Globus pallidus (tissue), 1 donor: Measurements from ENCODE around the gene SYCP1.
"Not testable (repeated sequence)": the region's sequence is repeated elsewhere in the genome, so short reads cannot be mapped to it uniquely, and the experiment has no call there.

Experiments used
- DNase-seq: peaks from one replicate; pipeline ENCODE4 v3.0.0-alpha.2; 2015; ENCODE audit warnings: low spot score

SYCP1 gene

GRCh38 chr1:114854693-114855320 lies at the start of gene SYCP1:
SYCP1 (plus strand) TSS chr1:114854863; CDS start chr1:114855465, 602 bp downstream.
- no peak for DNase-seq

- DNase-seq = no peak
Measured at GRCh38 chr1:114819869-114820268, 34.8 kb upstream of the SYCP1 start.

- DNase-seq = no peak
Measured at GRCh38 chr1:114820392-114820791, 34.3 kb upstream of the SYCP1 start.

- DNase-seq = no peak
Measured at GRCh38 chr1:114821978-114822377, 32.7 kb upstream of the SYCP1 start.

GRCh38 chr1:114828251-114828650 lies 26.4 kb upstream of the SYCP1 start:
- no peak for DNase-seq

GRCh38 chr1:114830075-114830474 lies 24.6 kb upstream of the SYCP1 start:
- not testable (repeated sequence) for DNase-seq

GRCh38 chr1:114831276-114831994 lies 23.2 kb upstream of the SYCP1 start:
- no peak for DNase-seq

GRCh38 chr1:114832057-114832456 lies 22.6 kb upstream of the SYCP1 start:
- no peak for DNase-seq

- no peak for DNase-seq
Measured at GRCh38 chr1:114833421-114833820, 21.2 kb upstream of the SYCP1 start.

- DNase-seq = no peak
Measured at GRCh38 chr1:114844270-114844669, 10.4 kb upstream of the SYCP1 start.

GRCh38 chr1:114853584-114853983 lies 1.1 kb upstream of the SYCP1 start:
- no peak for DNase-seq

- DNase-seq = no peak
Measured at GRCh38 chr1:114861384-114861783, 6.7 kb downstream of the SYCP1 start.

- DNase-seq = no peak
Measured at GRCh38 chr1:114892194-114892918, 37.7 kb downstream of the SYCP1 start.

GRCh38 chr1:114896795-114897194 lies 42.1 kb downstream of the SYCP1 start:
- no peak for DNase-seq

GRCh38 chr1:114901814-114902213 lies 47.2 kb downstream of the SYCP1 start:
- DNase-seq = no peak

GRCh38 chr1:114902343-114902742 lies 47.7 kb downstream of the SYCP1 start:
- DNase-seq = no peak

GRCh38 chr1:114903480-114903879 lies 48.8 kb downstream of the SYCP1 start:
- no peak for DNase-seq

GRCh38 chr1:114915720-114916119 lies 61.1 kb downstream of the SYCP1 start:
- not testable (repeated sequence) for DNase-seq

- DNase-seq = no peak
Measured at GRCh38 chr1:114926607-114927006, 71.9 kb downstream of the SYCP1 start.

- DNase-seq = no peak
Measured at GRCh38 chr1:114927401-114927800, 72.7 kb downstream of the SYCP1 start.

GRCh38 chr1:114956570-114956969 lies 101.9 kb downstream of the SYCP1 start:
- DNase-seq = no peak

GRCh38 chr1:114959423-114959822 lies 104.8 kb downstream of the SYCP1 start:
- DNase-seq = no peak

GRCh38 chr1:114976891-114977290 lies 122.2 kb downstream of the SYCP1 start:
- no peak for DNase-seq
